GM19035 (cell line): ENCODE measurements around the gene NR2E1.

Source experiments
- ATAC-seq: cut with Tn5 transposase; IDR thresholded peaks from one replicate; pipeline ENCODE4 v1.9.1; 2021; ENCODE audit not compliant: unreplicated experiment

NR2E1 gene

DNA sequence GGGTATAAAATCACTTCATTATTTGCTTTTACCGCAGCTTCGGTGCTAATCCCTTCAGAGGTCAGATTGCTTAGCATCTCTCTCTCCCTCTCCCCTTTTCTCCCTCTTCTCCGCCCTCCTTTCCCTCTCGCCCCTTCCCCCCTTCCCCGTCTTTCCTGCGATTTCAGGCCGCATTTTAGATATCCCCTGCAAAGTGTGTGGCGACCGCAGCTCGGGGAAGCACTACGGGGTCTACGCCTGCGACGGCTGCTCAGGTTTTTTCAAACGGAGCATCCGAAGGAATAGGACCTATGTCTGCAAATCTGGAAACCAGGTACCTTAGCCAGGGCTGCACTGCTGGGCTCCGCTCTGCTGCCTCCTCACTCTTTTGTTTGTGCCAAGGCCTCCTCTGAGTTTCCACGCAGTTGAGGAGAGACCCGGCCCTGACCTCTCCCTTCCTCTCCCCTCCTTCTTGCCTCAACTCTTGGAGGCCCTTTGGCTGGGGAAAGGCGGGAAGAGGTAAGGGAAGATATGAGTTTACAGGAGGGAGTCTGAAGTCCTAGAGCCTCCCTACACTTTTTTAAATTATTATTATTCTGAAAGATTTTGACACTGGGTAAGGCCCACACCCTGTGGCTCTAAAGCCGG is 5.6 kb downstream of the NR2E1 start:
- ATAC-seq = no peak

DNA sequence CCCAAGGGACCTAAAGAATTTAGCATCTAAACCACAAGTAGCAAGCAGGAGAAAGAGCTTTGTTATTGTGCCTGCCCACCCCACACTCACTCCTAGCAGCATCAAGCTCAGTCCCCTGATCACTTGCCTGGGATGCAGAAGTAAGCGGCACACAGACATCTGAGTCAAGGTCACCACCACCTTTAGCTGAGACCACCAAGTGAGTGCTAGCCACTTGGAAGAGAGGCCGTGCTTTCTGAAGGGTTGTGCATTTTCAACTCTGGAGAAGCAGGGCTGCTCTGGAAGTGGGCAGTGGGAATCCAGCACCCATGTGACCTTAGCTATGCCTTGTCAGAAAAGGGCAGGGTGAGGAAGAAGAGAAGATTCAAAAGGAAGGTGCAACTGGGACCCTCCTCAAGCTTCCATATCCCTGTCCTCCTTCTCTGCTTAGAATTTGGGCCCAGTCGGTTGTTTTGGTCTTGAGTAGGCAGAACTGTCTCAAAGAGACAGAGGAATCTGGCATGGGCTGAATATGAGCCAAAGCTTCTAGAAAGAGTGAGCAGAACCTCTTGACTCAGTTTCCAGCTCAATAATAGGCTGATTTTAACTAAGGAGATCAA is 6.2 kb downstream of the NR2E1 start:
- ATAC-seq = no peak

DNA sequence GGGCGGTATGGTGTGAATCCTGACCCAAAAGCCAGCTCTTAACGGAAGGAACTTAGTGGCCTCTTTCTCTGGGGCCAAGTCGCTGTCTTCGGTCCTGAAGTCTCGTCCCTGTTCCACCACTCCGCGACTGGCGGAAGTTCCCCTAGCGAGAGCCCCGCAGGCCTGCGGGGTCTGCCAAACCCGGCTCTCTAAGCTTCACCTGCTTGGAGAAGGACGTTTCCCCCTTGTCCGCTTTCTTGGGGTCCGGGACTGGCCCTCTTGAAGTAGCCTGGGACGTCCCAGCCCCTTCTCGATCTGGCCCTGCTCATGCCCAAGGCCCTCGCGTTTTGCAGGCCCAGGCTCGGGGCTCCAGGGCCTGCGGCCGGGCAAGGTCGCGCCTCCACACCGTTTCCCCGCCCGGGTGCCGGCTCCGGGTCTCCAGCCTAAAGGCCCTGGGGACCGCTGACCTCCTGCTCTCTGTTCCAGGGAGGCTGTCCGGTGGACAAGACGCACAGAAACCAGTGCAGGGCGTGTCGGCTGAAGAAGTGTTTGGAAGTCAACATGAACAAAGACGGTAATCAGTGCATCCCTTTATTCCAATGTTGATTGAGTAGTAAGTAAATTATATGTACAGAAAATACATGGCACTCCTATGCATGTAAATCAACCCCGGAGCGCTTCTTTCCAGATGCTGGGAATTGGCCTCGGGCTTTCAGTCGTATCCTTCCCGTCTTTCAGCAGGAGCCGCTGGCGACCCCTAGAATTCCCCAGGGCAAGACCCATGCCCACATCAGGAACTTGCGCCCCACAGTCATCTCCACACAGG is 8.8 kb downstream of the NR2E1 start:
- no peak for ATAC-seq

DNA sequence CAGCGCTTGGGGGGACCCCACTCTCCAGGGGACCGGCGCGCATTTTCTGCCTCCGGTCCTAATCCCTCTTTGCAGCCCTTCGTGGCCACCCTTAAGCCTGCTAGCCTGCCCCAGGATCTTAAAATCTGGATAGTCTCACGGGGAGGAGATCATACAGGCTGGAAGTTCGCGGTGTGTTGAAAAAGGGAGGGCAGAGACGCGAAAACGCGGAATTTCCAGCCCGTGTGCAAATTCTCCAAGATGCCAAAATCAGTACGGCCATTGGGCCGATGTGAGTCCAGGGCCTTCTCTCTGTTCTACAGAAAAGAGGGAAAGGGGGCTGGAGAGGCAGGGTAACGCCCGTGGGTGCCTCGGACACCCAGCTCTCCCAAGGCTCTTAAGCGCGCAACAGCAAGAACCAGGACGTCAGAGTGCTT is 9.4 kb downstream of the NR2E1 start:
- no peak for ATAC-seq

DNA sequence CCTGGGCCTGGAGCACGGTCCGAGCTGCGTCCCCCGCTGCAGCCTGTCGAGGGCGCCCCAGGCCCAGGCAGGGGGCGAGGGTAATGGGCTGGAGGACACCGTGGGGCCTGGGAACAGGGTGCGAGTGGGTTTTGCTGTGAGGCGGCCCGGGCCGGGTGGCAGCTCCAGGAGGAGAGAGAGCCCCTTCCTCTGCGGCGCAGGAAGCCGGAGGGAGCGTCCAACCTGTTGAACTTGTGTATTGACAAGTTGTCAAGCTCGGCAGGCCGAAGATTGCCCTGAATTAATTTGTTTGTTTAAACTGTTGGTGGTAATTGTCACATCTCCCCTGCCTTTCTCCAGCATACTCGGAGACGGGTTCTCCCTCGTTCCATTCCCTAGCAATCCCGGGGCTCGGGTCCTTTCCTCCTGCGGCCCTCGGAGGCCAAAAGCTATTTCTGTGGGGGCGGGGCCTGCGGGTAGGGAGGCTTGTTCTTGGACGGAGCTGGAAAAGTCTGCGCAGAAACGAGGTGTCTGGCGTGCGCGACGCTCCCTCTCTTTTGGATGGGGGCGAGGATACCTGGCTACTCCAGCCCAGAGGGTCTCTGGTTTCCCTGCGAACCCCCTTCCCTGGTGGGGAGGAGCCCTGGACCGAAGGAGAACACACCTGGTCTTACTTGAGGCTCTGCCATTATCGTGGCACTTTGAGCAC is 9.9 kb downstream of the NR2E1 start:
- ATAC-seq = no peak

DNA sequence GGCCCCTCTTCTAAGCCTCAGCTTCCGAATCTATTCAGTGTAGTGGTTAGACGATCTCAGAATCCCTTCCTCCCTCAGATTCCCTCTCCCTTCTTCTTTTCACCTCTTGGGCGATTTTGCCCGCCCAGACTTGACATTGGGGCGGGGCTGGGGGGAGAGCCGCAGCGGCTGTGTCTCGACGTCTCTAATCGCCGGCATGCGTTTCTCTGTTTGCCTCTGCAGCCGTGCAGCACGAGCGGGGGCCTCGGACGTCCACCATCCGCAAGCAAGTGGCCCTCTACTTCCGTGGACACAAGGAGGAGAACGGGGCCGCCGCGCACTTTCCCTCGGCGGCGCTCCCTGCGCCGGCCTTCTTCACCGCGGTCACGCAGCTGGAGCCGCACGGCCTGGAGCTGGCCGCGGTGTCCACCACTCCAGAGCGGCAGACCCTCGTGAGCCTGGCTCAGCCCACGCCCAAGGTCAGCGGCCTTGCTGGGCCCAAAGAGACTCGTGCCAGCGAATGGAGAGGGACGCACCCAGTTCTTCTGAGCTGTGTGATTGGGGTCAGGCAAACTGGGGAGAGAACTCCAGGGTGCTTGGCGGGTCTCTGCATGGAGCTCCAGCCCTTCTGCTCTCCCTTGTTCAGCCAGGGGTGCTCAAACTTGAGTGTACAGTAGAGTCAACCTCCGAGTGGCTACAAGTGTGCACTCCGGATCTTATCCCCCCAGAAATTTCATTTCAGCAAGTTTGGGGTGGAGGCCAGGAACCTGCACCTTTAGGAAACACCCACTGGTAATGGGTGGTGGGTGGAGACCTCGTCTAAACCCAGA is 10.7 kb downstream of the NR2E1 start:
- ATAC-seq = no peak

DNA sequence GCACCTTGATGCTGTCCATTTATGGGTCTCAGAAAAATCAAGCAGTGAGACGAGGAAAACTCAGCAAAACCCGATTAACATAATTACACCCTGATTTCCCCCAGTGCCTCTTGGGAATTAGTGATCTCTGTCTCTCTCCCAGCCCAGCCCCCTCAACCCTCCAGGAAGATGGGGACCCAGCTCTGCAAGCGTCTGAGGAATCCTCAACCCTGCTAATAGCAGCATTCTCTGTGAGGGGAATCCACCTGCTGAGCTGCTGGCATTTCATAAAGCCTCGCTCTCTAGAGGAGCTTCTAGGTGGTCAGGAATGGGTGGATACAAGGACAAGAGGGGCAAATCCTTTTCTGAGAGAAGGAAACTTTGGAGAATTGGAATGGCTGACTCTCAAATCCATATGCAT is 13.9 kb downstream of the NR2E1 start:
- no peak for ATAC-seq

DNA sequence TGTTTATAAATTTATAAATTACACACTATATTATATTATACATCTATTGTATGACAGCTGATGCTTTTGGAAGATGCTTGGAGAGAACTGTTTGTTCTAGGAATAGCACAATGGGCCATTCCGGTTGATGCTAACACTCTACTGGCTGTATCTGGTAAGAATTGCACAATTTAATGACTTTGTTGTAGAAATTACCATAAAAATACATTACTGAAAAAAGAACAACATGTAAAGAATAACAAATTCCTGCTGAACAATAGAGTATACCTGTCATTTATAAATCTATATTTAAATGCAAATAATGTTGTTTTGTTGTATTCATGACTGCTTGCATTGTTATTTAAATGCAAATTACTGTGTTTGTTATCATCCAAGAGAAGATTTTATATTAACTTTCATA is 14.4 kb downstream of the NR2E1 start:
- ATAC-seq = no peak

DNA sequence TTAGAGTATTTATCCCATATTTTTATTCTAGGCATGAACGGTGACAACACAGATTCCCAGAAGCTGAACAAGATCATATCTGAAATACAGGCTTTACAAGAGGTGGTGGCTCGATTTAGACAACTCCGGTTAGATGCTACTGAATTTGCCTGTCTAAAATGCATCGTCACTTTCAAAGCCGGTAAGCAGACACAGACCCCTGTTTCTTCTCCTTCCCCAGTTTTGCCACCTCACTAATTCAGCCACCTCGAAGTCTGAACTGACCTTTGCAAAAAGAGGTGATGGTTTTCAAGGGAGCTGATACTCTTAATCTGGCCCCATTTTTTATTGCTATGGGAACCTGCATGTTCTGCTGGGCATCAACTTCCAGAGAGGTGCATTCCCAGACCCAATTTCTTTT is 15.0 kb downstream of the NR2E1 start:
- no peak for ATAC-seq

DNA sequence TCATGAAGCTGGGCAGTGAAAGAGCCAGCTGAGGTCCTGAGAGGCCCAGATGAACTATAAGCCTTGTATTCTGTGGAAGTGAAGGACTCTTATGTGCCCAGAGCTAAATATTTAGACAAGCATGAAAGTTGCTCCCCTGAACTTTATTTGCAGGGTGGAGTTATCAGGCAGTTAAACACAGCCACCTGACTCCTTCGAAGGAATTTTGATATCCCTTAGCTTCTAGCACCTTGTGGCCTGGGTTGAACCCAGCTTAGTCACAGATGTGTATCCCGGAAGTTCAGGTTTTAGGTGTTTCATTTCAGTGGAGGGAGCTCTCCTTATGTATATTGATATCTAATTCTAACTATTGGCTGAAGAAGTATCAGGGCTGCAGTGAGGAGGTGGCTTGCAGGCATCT is 20.4 kb downstream of the NR2E1 start:
- no peak for ATAC-seq

DNA sequence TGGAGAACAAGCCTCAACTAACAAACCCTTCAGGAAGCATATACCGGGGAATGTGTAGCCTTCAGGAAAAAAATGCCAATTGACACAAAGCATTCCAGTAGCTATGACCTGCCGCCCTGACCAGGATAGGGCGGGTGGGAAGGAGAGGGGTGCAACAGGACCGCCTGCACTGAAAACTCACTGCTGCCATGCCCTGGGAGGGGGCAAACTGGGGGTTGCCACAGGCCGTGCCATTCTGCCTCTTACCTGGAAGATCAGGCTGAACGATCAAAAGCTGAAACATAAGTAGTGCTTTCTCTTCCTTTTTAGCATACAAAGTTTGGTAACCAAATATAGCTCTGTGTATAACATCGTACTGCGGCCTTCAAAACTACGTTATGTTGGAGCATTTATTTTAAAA is 21.7 kb downstream of the NR2E1 start:
- no peak for ATAC-seq

DNA sequence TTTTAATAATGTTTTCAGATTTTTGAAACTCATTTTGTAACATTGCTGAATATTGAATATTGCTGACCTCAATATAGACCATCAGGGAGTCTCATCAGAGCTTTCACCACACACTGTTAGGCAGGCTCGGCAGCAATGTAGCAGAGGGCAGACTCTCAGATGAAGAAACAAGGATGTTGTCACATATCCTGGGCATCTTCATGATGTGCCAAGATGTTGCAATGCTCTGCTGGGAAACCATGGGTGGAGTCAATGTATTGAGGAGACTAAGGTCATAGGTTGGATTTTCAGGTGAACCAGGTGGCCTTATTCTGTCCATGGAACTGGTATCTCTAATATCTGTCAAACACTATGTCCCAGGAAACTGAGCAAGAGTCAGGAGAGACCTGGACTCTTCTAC is 27.3 kb downstream of the NR2E1 start:
- ATAC-seq = no peak

DNA sequence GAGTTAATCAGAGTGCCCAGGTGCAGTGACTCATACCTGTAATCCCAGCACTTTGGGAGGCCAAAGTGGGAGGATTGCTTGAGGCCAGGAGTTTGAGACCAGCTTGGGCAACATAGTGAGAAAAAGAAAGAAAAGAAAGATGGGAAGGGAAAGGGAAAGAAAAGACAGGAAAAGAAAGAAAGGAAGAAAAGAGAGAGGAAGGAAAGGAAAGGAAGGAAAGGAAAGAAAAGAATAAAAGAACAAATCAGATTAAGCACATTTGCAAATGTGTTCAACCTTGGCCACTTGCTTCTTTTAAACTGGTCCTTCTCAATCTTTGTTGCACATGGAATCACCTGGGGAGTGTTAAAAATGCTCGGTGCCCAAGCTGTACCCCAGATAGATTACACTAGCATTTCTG is 28.0 kb downstream of the NR2E1 start:
- ATAC-seq = no peak

DNA sequence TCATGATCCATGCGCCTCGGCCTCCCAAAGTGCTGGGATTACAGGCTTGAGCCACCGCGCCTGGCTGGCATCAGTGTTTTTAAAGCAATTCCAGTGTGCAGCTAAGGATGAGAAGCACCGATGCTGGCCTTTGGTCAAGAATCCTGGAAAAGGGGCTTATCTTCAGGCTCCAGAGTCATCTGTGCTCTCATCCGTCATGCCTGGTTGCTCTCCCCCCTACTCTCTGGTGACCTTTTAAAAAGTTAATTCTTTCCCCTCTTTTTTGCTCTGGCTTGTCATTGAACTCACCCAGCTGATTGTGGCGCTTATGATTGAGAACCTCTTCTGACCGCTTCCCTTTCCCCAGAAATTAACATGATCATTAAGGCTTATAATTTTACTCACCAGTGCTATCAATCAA is 28.7 kb downstream of the NR2E1 start:
- no peak for ATAC-seq

DNA sequence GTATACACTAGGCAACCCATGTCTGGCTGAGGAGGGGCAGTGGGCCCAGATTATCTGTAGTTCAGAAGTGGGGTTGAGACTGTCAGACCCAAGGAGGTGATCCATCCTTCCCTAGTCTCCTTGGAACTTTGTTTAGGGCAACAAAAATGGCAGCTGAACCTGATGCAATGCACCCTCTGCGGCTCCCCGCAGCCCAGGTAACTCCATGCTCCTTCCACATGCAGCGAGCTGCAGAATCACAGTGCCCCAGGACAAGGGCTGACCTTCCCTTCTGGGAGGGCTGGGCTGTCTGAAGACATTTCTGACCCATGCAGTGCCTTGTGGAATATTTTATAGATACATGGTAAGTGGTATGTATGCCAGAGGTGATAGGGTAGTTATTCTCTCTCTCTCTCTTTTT is 29.4 kb downstream of the NR2E1 start:
- ATAC-seq = no peak

DNA sequence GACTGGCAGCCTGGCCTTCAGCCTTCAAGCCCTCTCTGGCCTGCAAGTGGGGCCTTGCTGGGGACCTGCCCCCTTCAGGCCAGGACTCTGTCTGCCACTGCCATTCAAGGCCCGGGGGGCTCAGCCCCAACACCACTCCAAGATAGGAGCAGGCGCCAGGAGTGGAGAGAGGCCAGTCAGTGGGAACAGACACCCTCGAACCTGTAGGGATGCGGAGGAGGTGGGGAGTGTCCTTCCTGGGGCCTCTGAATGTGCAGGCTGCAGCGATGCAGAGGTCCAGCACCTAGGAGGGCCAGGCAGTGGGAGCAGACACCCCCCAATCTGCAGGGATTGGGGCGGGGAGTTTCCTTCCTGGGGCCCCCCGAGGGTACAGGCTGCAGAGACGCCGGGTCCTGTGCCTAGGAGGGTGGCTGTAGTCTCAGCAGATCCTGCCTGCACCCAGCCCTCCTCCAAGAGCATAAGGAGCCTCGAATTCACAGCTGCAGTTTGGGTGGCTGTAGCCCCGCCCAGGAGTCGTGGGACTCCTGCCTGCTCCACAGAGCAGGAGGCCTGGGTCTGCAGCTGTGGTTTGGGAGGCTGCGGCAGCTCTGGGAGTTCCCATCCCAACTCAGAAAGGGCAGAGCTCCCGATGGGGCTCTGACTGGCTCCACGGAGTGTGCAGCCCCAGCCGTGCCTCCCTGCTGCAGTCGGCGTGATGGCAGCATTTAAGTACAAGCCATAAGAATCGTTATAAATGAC is 33.1 kb downstream of the NR2E1 start:
- ATAC-seq = no peak

DNA sequence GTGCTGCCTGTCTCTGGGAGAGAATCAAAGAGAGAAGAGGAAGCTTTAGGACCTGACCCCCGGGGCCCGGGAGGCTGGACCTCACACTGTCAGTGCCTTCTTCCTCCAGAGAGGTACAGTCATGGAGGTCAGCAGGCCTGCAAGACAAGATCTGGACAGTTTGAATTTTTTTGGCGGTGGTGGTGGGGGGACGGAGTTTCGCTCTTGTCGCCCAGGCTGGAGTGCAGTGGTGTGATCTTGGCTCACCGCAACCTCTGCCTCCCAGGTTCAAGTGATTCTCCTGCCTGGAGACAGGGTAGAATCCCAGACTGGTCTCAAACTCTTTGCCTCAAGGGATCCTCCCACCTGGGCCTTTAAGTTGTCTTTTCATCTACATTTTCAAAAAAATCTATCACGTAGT is 34.4 kb downstream of the NR2E1 start:
- ATAC-seq = no peak

DNA sequence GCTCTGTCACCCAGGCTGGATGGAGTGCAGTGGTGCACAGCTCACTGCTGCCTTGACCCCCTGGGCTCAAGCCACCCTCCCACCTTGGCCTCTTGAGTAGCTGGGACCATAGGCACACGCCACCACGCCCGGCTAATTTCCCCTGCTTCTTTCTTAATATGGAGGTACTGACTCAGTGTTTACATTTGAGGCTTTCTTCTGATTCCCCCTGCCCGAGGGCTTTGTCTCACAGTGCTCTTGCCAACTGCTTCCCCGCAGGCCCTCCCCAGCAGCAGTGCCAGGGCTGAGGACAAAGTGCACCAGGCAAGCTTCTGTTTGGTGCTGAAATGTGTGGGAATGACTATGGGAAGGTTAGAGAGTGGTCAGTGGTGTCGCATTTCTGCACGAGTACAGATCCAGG is 34.8 kb downstream of the NR2E1 start:
- no peak for ATAC-seq

DNA sequence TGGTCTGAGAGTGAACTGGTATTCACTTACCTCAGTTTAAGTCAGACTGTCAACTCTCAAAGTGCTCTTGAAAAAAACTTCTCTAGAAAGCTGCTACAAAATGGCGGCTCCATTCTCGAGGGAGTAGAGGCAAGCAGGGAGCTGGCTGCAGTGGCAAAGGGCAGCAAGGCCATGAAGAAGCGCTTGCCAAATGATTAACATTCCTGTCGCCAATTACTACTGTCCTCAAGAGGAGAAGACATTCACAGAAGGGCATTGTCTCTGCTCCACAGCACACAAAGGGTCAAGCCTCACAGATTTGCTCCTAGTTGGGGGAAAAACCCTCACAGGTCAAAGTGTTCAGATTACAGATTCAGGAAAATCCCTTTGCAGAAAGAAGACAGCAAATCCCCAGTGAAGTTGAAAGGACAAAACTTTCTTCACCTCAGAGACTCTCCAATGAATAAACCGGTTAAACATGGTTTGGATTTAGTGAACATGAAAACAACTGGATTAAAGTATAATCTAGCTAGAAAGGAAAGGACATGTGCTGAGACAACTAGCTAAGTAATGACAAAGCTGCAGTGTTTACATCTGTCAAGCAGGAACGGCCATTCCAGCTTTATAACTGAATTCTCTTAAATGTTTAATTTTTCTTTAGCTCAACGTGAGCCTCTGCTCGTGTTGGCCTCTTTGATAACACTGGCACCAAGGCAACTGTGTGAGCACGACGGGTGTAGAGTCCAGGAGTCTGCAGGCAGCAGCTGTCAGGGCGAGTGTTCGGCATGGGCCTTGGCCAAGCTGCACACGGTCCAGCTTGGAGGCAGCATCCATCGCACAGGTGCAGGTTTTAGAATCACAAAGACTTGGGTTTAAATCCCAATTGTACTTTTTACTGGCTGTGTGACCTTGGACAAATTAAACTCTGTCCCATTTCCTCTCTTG is 37.6 kb downstream of the NR2E1 start:
- no peak for ATAC-seq
